Left lung (tissue), 10 donors: ENCODE data around the gene RBFOX1. TPM values are rescaled to one million over a fixed set of nuclear protein-coding genes. Genes with fewer than 3 reads are reported as not detected.

Source experiments
- ATAC-seq: fragments of 200-7000 bp; cut with Tn5 transposase; one replicate; pipeline ENCODE4 v1.9.1; 2020; ENCODE audit warnings: moderate library complexity
- DNase-seq, 4 donors: peaks; one replicate each; pipeline ENCODE4 v3.0.0-alpha.2; 2013 to 2020
- H3K27ac ChIP-seq, 2 donors: fragments of 200-600 bp; sonication (generic) in 1 of 2; one replicate each; pipeline versions ENCODE4 v1.5.0 to v1.8.0; 2020 to 2021
- H3K27me3 ChIP-seq, 2 donors: fragments of 200-600 bp; sonication (generic) in 1 of 2; one replicate each; pipeline versions ENCODE4 v1.5.0 to v1.8.0; 2020 to 2021
- H3K36me3 ChIP-seq, 2 donors: fragments of 200-600 bp; sonication (generic) in 1 of 2; one replicate each; pipeline versions ENCODE4 v1.5.0 to v1.8.0; 2020 to 2021
- H3K4me1 ChIP-seq, 2 donors: fragments of 200-600 bp; one replicate each; pipeline ENCODE4 v1.8.0; 2021
- H3K4me3 ChIP-seq, 2 donors: fragments of 200-600 bp; sonication (generic) in 1 of 2; one replicate each; pipeline versions ENCODE4 v1.5.0 to v1.8.0; 2020 to 2021; ENCODE audit warnings: mild to moderate bottlenecking in 1 of 2
- H3K9me3 ChIP-seq, 2 donors: fragments of 200-600 bp; sonication (generic) in 1 of 2; one replicate each; pipeline versions ENCODE4 v1.5.0 to v1.8.0; 2020 to 2021
- intact Hi-C, 2 donors: fragments of 100-400 bp; cut with DNase I; formaldehyde crosslinking; loops; one replicate each; pipeline versions ENCODE4 v1.11.2 to v1.14.2; 2022
- polyA plus RNA-seq, 6 donors: library from polyadenylated mRNA; unstranded; fragments of 120-200 nt; gene quantifications; one replicate each; pipeline ENCODE4 v1.2.1, GENCODE V29; 2013; ENCODE audit not compliant: insufficient read length in 6 of 6
- total RNA-seq, 2 donors: library from RNA; stranded (reverse); fragmentation: NEBNext Ultra II Directional; extraction: Animal tissue kit (Norgen Biotek cat#: 25700); gene quantifications; one replicate each; pipeline ENCODE4 v1.2.1, GENCODE V29; 2021
- TF ChIP-seq, protein P1 (sequence below), 2 donors: fragments of 200-600 bp; sonication (generic) in 1 of 2; IDR thresholded peaks; one replicate each; pipeline versions ENCODE4 v1.5.0 to v1.8.0; 2021; ENCODE audit warnings: antibody characterized with exemption in 2 of 2
- donor health status: DM: no; HTN: yes; CAD: no.
- donor health status: DM: no; HTN: no; CAD: no.

The RBFOX1 gene
- total and polyA plus RNA-seq, 8 donors: 0.41 to 1.7 (median 0.91) TPM; not detected in 2

DNA sequence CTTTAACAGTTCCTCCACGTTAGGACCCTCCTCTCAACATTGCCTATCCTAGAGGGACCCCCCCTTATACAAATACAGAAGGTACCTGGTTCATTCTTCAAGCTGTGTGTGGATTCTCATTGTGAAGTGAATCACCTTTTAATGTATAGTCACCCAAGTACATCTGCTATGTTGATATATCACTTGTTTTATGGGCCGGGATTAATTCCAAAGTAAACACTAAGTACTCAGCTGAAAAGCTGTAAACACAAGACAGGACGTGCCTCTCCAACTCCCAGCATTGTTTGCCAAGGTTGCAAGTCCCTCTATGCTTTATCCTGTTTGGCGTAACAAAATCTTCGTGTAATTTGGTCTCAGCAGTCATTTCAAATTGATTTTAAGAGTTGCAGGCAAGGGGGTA is 123.6 kb downstream of the RBFOX1 start:
- intact Hi-C loops: no loop called here
- DNase-seq: no peak
- no peak overlapping the region for H3K27ac ChIP-seq
- no peaks in the 10 kb centered on the region for H3K4me1 ChIP-seq
- peaks cover 0 to 10% of the 10 kb centered on the region in 2 donors for H3K9me3 ChIP-seq
- H3K4me3 ChIP-seq: no peak overlapping the region
- H3K27me3 ChIP-seq: no peaks in the 10 kb centered on the region
- TF ChIP-seq, protein P1, sequence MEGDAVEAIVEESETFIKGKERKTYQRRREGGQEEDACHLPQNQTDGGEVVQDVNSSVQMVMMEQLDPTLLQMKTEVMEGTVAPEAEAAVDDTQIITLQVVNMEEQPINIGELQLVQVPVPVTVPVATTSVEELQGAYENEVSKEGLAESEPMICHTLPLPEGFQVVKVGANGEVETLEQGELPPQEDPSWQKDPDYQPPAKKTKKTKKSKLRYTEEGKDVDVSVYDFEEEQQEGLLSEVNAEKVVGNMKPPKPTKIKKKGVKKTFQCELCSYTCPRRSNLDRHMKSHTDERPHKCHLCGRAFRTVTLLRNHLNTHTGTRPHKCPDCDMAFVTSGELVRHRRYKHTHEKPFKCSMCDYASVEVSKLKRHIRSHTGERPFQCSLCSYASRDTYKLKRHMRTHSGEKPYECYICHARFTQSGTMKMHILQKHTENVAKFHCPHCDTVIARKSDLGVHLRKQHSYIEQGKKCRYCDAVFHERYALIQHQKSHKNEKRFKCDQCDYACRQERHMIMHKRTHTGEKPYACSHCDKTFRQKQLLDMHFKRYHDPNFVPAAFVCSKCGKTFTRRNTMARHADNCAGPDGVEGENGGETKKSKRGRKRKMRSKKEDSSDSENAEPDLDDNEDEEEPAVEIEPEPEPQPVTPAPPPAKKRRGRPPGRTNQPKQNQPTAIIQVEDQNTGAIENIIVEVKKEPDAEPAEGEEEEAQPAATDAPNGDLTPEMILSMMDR (IDR thresholded peaks at IDR 0.05): no peak
- ATAC-seq: no peak
- H3K36me3 ChIP-seq: no peaks in the 10 kb centered on the region

DNA sequence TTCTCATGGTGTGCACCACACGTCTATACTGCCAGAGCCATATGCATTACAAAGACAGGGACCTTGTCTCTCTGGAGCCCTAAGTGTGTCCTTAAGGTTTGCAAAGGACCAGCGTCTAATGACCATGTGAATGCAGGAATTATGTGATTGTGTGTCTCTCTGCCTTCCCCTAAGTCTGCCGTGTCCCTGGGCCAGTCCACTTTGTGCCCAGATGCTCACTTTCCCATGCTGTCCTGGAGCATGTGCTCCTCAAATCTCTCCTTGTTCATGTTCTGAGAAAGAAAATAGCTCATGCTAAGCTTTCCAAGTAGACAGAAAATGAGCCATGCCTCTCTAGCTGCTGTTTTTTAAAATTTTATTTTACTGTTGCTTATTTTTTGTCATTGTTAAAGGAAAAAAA is 125.5 kb downstream of the RBFOX1 start:
- Histone ChIP-seq H3K36me3 (no peaks in the 10 kb centered on the region), H3K9me3 (peaks cover 0 to 10% of the 10 kb centered on the region in 2 donors), H3K4me3 (no peak overlapping the region), H3K4me1 (no peaks in the 10 kb centered on the region), H3K27me3 (no peaks in the 10 kb centered on the region), H3K27ac (no peak overlapping the region)
- TF ChIP-seq, protein P1 (IDR thresholded peaks at IDR 0.05): no peak
- intact Hi-C loops: no loop called here
- DNase-seq (no peak), ATAC-seq (no peak)

DNA sequence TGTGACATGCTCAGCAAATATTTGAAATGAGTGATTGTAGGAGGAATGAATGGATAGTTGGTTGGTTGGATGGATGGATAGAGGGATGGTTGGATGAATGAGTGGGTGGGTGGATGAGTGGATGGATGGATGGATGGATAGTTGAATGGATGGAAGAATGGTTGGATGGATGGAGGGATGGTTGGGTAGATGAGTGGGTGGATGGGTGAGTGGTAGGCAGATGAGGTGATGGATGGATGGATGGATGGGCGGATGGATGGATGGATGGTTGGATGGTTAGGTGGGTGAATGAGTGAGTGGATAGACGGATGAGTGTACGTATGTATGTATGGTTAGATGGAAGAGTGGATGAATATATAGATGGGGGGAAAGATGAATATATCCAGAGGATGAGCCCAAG is 137.7 kb downstream of the RBFOX1 start:
- Histone ChIP-seq H3K27ac (no peak overlapping the region), H3K9me3 (peaks cover 0 to 2% of the 10 kb centered on the region in 2 donors), H3K27me3 (no peaks in the 10 kb centered on the region), H3K4me3 (no peak overlapping the region), H3K4me1 (no peaks in the 10 kb centered on the region), H3K36me3 (no peaks in the 10 kb centered on the region)
- TF ChIP-seq, protein P1 (IDR thresholded peaks at IDR 0.05): no peak
- intact Hi-C loops: no loop called here
- DNase-seq (no peak), ATAC-seq (no peak)

GRCh38 chr16:7471268-7471667 is 138.6 kb downstream of the RBFOX1 start:
- TF ChIP-seq, protein P1 (IDR thresholded peaks at IDR 0.05): no peak
- no peaks in the 10 kb centered on the region for H3K36me3 ChIP-seq
- no peak overlapping the region for H3K4me3 ChIP-seq
- H3K9me3 ChIP-seq: peaks cover 0 to 2% of the 10 kb centered on the region in 2 donors
- no peak for ATAC-seq
- intact Hi-C loops: no loop called here
- no peak overlapping the region for H3K27ac ChIP-seq
- H3K4me1 ChIP-seq: no peaks in the 10 kb centered on the region
- no peak for DNase-seq
- no peaks in the 10 kb centered on the region for H3K27me3 ChIP-seq

- TF ChIP-seq, protein P1 (IDR thresholded peaks at IDR 0.05): no peak
- Histone ChIP-seq H3K36me3 (no peaks in the 10 kb centered on the region), H3K9me3 (no peaks in the 10 kb centered on the region), H3K27me3 (no peaks in the 10 kb centered on the region), H3K4me3 (no peak overlapping the region), H3K4me1 (no peaks in the 10 kb centered on the region), H3K27ac (no peak overlapping the region)
- intact Hi-C loops: no loop called here
- DNase-seq (no peak), ATAC-seq (no peak)
Measured at GRCh38 chr16:7482032-7482431, 149.4 kb downstream of the RBFOX1 start.
